22Rv1 (cell line): ENCODE measurements around the gene NDE1.
"Not testable (repeated sequence)": the region's sequence is repeated elsewhere in the genome, so short reads cannot be mapped to it uniquely, and the experiment has no call there.

ENCODE experiments used
- H3K27ac ChIP-seq: fragments of 450-650 bp; 2 replicates; pipeline ENCODE4 v1.5.1; 2017
- CTCF ChIP-seq: fragments of 450-650 bp; IDR thresholded peaks from 2 replicates; pipeline ENCODE4 v1.5.1; 2017; ENCODE audit warnings: mild to moderate bottlenecking
- ZFX ChIP-seq: fragments of 450-650 bp; IDR thresholded peaks from 2 replicates; pipeline ENCODE4 v1.6.1; 2017; ENCODE audit warnings: antibody characterized with exemption, borderline replicate concordance

NDE1 gene

GRCh38 chr16:15606518-15607220 lies 43.4 kb upstream of the NDE1 start:
- no peak for TF ChIP-seq CTCF
- no peak for TF ChIP-seq ZFX
- H3K27ac ChIP-seq, result no peak overlapping the region

GRCh38 chr16:15607221-15607699 lies 42.8 kb upstream of the NDE1 start:
- not testable (repeated sequence) for H3K27ac ChIP-seq

GRCh38 chr16:15607700-15608396 lies 42.2 kb upstream of the NDE1 start:
- H3K27ac ChIP-seq, result no peak overlapping the region
- TF ChIP-seq CTCF (no peak), ZFX (no peak)

GRCh38 chr16:15608398-15609285 lies 41.4 kb upstream of the NDE1 start:
- no peak overlapping the region for H3K27ac ChIP-seq
- TF ChIP-seq ZFX (no peak), CTCF (no peak)

- H3K27ac ChIP-seq, result no peak overlapping the region
- TF ChIP-seq CTCF (no peak), ZFX (no peak)
These were observed 40.8 kb upstream of the NDE1 start for GRCh38 chr16:15609286-15609649.

GRCh38 chr16:15610369-15610871 lies 39.6 kb upstream of the NDE1 start:
- TF ChIP-seq ZFX, result no peak
- no peak for TF ChIP-seq CTCF
- H3K27ac ChIP-seq, result no peak overlapping the region

GRCh38 chr16:15611610-15612009 lies 38.4 kb upstream of the NDE1 start:
- H3K27ac ChIP-seq, result no peak overlapping the region

More at GRCh38 chr16:15611610-15612009, 38.4 kb upstream of the NDE1 start:
- no peak for TF ChIP-seq ZFX
- TF ChIP-seq CTCF, result no peak
